Kidney epithelial cell (primary cell): Measurements from ENCODE around the gene AP3S2. TPM values are rescaled to one million over a fixed set of nuclear protein-coding genes. Genes with fewer than 3 reads are reported as not detected.

Experiments used
- DNase-seq: peaks from one replicate; pipeline ENCODE4 v3.0.0-alpha.2; 2010; ENCODE audit warnings: low read depth
- H3K27me3 ChIP-seq: 2 replicates; pipeline ENCODE4 v1.6.0; 2011; ENCODE audit warnings: low read length; ENCODE audit not compliant: control insufficient read depth, insufficient read depth
- H3K36me3 ChIP-seq: 2 replicates; pipeline ENCODE4 v1.5.1; 2011; ENCODE audit warnings: low read length; ENCODE audit not compliant: control insufficient read depth, insufficient read depth
- H3K4me3 ChIP-seq: 2 replicates; pipeline ENCODE4 v1.5.1; 2011; ENCODE audit warnings: low read depth, mild to moderate bottlenecking, control low read depth, low read length
- total RNA-seq: library from RNA; depleted of rRNA; stranded (reverse); fragments of >200 nt; gene quantifications from 2 replicates; pipeline ENCODE4 v1.2.3, GENCODE V29; 2015
- TF ChIP-seq, protein P1 (sequence below): IDR thresholded peaks from 2 replicates; pipeline ENCODE4 v1.5.1; 2011; ENCODE audit warnings: mild to moderate bottlenecking, moderate library complexity, low read length, control low read depth, inconsistent platforms; ENCODE audit not compliant: insufficient read depth, poor library complexity, severe bottlenecking

Gene AP3S2
- total RNA-seq, 1 donor from 2014 or later = 66.6 TPM

DNA sequence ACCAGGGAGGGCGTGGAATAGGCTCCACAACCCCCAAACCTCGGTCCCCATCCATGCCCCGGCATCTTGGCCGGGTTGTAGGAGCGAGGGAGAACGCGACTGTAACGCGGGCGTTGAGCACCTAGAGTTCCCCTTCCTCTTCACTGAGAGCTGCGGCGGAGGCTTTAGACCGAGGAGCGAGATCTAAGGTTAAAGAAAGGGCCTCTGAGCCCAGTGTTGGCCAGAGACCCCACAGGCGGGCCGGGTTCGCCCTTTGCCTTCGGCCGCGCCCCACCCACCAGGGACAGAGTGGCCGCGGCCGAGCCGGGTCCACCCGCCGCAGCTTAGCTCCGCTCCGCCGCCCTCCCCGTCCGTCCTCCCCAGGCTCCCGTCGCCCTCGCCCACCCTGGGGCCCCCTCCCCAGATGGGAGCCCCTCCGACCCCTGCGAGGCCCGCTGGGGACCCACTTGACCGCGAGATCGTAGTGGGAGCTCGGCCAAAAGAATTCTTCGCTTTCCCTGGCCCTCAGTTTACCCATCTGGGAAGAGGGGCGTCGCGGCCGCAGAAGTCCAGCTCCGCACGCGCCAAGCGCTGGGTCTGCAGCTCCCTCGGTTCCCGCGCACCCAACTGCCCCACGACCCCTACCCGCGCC, 79.6 kb downstream of the AP3S2 start:
- peak overlapping the region; percentile 55 for H3K4me3 ChIP-seq
- TF ChIP-seq, protein P1, sequence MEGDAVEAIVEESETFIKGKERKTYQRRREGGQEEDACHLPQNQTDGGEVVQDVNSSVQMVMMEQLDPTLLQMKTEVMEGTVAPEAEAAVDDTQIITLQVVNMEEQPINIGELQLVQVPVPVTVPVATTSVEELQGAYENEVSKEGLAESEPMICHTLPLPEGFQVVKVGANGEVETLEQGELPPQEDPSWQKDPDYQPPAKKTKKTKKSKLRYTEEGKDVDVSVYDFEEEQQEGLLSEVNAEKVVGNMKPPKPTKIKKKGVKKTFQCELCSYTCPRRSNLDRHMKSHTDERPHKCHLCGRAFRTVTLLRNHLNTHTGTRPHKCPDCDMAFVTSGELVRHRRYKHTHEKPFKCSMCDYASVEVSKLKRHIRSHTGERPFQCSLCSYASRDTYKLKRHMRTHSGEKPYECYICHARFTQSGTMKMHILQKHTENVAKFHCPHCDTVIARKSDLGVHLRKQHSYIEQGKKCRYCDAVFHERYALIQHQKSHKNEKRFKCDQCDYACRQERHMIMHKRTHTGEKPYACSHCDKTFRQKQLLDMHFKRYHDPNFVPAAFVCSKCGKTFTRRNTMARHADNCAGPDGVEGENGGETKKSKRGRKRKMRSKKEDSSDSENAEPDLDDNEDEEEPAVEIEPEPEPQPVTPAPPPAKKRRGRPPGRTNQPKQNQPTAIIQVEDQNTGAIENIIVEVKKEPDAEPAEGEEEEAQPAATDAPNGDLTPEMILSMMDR = no peak
- no peaks in the 10 kb centered on the region for H3K36me3 ChIP-seq
- H3K27me3 ChIP-seq = peaks cover 11% of the 10 kb centered on the region
- DNase-seq = no peak

DNA sequence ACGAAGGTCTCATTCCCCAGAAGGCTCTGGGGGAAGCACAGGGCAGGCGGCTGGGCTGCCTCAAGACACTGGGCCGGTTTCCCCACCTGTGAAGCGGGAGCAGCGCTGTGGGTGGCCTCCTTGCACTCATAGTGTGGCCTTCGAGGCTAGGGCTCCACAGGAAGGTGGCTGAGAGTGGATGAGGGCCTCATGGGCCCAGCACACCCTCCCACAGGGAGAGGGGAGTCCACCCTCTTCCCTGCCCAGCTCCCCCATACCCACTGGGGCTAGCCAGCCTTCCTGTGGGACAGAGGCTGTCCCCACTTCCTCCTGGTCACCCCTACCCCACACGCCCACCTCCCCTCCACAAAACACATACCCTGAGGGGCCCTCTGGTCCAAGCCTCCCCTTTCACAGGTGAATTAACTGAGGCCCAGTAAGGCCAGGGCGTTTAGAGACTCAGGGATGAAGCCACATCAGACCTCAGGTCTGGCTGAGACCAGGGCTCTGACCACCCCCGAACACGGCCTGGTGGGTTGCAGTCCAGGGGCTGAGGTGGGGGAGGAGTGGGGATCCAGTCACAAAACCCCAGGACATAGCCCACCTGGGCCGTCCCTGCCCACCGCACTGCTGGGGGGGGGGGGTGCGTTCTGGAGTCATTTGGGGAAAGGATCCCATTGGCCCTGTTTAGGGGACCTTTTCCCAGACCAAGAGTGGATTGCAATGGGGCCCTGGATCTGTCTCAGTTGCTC, 80.2 kb downstream of the AP3S2 start:
- no peak for DNase-seq
- Histone ChIP-seq H3K36me3 (no peaks in the 10 kb centered on the region), H3K4me3 (peak overlapping the region; percentile 55), H3K27me3 (peaks cover 11% of the 10 kb centered on the region)
- TF ChIP-seq, protein P1 = no peak

DNA sequence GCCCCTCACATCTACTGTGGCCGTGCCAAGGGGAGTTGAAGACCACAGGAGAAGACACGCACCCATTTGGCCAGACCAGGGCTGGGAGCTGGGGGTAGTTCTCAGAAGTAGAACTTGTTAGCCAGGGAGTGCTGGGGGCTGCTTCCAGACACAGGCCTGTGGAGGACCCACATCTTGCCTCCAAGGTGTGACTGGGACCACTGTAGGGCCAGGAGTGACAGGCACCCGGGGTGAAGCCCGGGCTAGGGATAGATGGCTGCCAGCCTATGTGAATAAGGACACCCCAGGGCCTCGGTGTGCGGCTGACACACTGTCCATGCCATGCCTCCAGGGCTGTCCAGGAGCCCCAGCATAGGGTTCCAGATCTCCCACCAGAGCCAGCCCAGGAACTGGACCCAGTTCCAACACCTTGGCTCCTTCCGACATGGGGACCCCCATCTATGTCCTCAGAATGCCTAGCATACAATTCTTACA, 80.9 kb downstream of the AP3S2 start:
- no peak overlapping the region for H3K4me3 ChIP-seq
- TF ChIP-seq, protein P1 = no peak
- DNase-seq = no peak
- peaks cover 11% of the 10 kb centered on the region for H3K27me3 ChIP-seq
- no peaks in the 10 kb centered on the region for H3K36me3 ChIP-seq

DNA sequence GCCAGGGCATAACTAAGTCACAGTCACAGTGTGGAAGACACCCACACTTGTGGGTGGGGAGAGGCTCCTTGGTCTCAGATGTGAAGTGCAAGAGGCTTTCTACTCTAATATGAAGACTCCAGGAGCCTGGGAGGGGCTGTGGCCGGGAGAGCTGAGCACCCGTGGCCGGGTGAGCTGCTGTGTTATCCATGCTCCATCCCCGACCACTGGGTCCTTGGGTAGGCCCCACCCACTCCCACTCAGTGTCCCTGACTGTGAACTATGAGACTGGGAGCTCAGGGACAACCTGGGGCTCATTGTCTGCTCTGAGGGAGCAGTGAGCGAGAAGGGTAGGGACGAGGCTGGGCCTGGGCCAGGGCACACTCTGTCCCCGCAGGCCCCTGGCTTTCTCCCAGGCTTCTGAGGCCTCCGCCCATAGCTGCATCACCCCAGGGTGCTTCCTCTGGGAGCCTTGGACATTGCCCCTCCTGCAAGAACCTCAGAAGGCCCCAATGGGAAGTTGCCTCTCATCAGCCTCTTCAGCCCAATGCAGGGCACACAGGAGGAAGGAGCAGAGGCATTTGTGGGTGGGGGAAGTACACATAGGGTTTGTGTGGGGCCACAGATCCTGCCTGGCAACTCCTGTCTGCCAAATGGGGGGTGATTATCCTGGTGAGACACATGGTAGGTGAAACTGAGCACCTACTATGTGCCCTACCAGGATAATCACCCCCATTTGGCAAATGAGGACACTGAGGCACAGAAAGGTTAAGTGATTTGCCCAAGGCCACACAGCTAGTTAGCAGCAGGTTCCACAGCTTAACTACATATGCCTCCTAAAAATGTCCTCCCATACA, 81.6 kb downstream of the AP3S2 start:
- Histone ChIP-seq H3K4me3 (no peak overlapping the region), H3K27me3 (peaks cover 11% of the 10 kb centered on the region)
- no peak for DNase-seq

DNA sequence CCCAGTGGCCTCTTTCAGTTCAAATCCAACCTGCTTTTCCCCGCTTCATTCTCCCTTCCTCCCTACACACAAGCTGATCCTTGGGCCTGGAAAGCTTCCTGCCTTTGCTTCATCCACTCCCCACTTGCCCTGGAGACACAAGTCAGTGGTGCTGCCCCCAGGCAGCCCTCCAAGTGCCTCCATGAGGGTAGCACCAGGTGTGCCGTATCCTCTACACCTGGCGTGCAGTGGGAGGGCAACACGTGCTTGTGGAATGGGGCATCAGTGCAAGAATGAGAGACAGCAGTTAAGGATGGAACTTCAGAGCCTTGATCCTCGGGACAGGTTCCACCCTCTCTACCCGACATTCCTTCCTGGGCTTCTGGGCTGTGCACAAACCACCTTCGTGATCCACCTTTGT, 83.0 kb downstream of the AP3S2 start:
- H3K36me3 ChIP-seq = no peaks in the 10 kb centered on the region
- peaks cover 11% of the 10 kb centered on the region for H3K27me3 ChIP-seq
- DNase-seq = no peak
- H3K4me3 ChIP-seq = no peak overlapping the region
- TF ChIP-seq, protein P1 = no peak

More for the DNA sequence above, 81.6 kb downstream of the AP3S2 start:
- H3K36me3 ChIP-seq = no peaks in the 10 kb centered on the region
- TF ChIP-seq, protein P1 = no peak
